PC-3 (cell line): ENCODE data around the gene SH3PXD2B. TPM values are rescaled to one million over a fixed set of nuclear protein-coding genes. Genes with fewer than 3 reads are reported as not detected.
"Not testable (repeated sequence)": the region's sequence is repeated elsewhere in the genome, so short reads cannot be mapped to it uniquely, and the experiment has no call there.

ENCODE experiments used
- ATAC-seq: fragments of 200-7000 bp; cut with Tn5 transposase; 2 replicates; pipeline ENCODE4 v1.9.1; 2020; ENCODE audit warnings: mild to moderate bottlenecking, moderate library complexity
- BruUV-seq: library from RNA; stranded (reverse); fragments of 400-500 nt; replicated peaks from 2 replicates; lab custom pipeline; 2021; lab: Mats Ljungman, UMichigan
- CTCF ChIA-PET: fragments of 300-600 bp; sonication (Branson Sonifier 250); formaldehyde crosslinking; loops from one replicate; lab custom pipeline; 2022; ENCODE audit warnings: antibody characterized with exemption; lab: Charles Lee
- POLR2A ChIA-PET: fragments of 300-600 bp; sonication (Branson Sonifier 250); formaldehyde crosslinking; loops from one replicate; lab custom pipeline; 2022; ENCODE audit warnings: antibody characterized with exemption; ENCODE audit not compliant: unreplicated experiment; lab: Charles Lee
- DNase-seq: peaks from one replicate; pipeline ENCODE4 v3.0.0-alpha.2; 2015
- H2AFZ ChIP-seq: fragments of 300-600 bp; sonication (generic); 2 replicates; pipeline ENCODE4 v1.6.0; 2016; ENCODE audit warnings: antibody characterized with exemption, low read length
- H3F3A ChIP-seq: fragments of 300-600 bp; sonication (generic); one replicate; pipeline ENCODE4 v1.6.0; 2017; ENCODE audit warnings: antibody characterized with exemption, low read length, control low read depth, mild to moderate bottlenecking; ENCODE audit not compliant: unreplicated experiment
- H3K27ac ChIP-seq: fragments of 300-600 bp; sonication (generic); 2 replicates; pipeline ENCODE4 v1.5.1; 2016; ENCODE audit warnings: mild to moderate bottlenecking, low read length
- H3K27me3 ChIP-seq: fragments of 300-600 bp; sonication (generic); 2 replicates; pipeline ENCODE4 v1.6.1; 2016; ENCODE audit warnings: low read length, mixed read lengths
- H3K36me3 ChIP-seq: fragments of 300-600 bp; sonication (generic); 2 replicates; pipeline ENCODE4 v1.6.1; 2016; ENCODE audit warnings: low read depth, mixed run types, low read length, mixed read lengths
- H3K4me1 ChIP-seq: fragments of 300-600 bp; sonication (generic); 2 replicates; pipeline ENCODE4 v1.5.1; 2016; ENCODE audit warnings: low read length; ENCODE audit not compliant: insufficient read depth
- H3K4me2 ChIP-seq: fragments of 300-600 bp; sonication (generic); 2 replicates; pipeline ENCODE4 v1.6.0; 2016; ENCODE audit warnings: low read length
- H3K4me3 ChIP-seq: fragments of 300-600 bp; sonication (generic); 2 replicates; pipeline ENCODE4 v1.5.1; 2016; ENCODE audit warnings: mild to moderate bottlenecking, low read length, mixed read lengths
- H3K79me2 ChIP-seq: fragments of 300-600 bp; sonication (generic); 2 replicates; pipeline ENCODE4 v1.6.1; 2017; ENCODE audit warnings: low read length, mixed read lengths
- H3K9ac ChIP-seq: fragments of 300-600 bp; sonication (generic); 2 replicates; pipeline ENCODE4 v1.6.0; 2016; ENCODE audit warnings: mild to moderate bottlenecking, low read length
- H3K9me2 ChIP-seq: fragments of 300-600 bp; sonication (generic); replicated peaks from 2 replicates; pipeline ENCODE4 v1.6.1; 2016; ENCODE audit warnings: mixed run types, low read length, mixed read lengths
- H3K9me3 ChIP-seq: fragments of 300-600 bp; sonication (generic); 2 replicates; pipeline ENCODE4 v1.6.1; 2016; ENCODE audit warnings: low read length, mixed read lengths
- H4K20me1 ChIP-seq: fragments of 300-600 bp; sonication (generic); 2 replicates; pipeline ENCODE4 v1.6.1; 2016; ENCODE audit warnings: low read length, mixed read lengths
- CTCF ChIP-seq: fragments of 300-600 bp; sonication (generic); conservative IDR thresholded peaks from 2 replicates; pipeline ENCODE4 v1.5.1; 2017; ENCODE audit warnings: antibody characterized with exemption, low read depth, mild to moderate bottlenecking, low read length
- EZH2 ChIP-seq: fragments of 300-600 bp; sonication (generic); IDR thresholded peaks from one replicate; pipeline ENCODE4 v1.6.1; 2017; ENCODE audit warnings: antibody characterized with exemption, mild to moderate bottlenecking, low read length; ENCODE audit not compliant: unreplicated experiment
- EZH2phosphoT487 ChIP-seq: fragments of 300-600 bp; sonication (generic); IDR thresholded peaks from 2 replicates; pipeline ENCODE4 v1.6.1; 2018; ENCODE audit warnings: mild to moderate bottlenecking, antibody characterized with exemption, low read length, borderline replicate concordance
- intact Hi-C: fragments of 100-400 bp; cut with micrococcal nuclease; formaldehyde crosslinking; loops from 2 replicates; pipeline ENCODE4 v1.9.0; 2023
- total RNA-seq: library from RNA; depleted of rRNA; stranded (reverse); fragments of >200 nt; gene quantifications from 2 replicates; pipeline ENCODE4 v1.2.3, GENCODE V29; 2014

The SH3PXD2B gene
- total RNA-seq, 1 experiment from 2014 or later, result 9.8 TPM

- peaks cover 10% of the 10 kb centered on the region for H3K4me1 ChIP-seq
Observed at GRCh38 chr5:172399826-172400225, 54.5 kb downstream of the SH3PXD2B start.

GRCh38 chr5:172399336-172399735, 55.0 kb downstream of the SH3PXD2B start:
- Histone ChIP-seq H3K79me2 (no peaks in the 10 kb centered on the region), H3K36me3 (no peaks in the 10 kb centered on the region), H3K9me2 (no peaks in the 10 kb centered on the region), H3K4me1 (peaks cover 10% of the 10 kb centered on the region), H3K9me3 (no peaks in the 10 kb centered on the region), H3K9ac (no peak overlapping the region), H3K4me3 (no peak overlapping the region), H3F3A (no peaks in the 10 kb centered on the region), H4K20me1 (no peaks in the 10 kb centered on the region), H3K27ac (no peak overlapping the region), H2AFZ (no peak overlapping the region), H3K4me2 (0 out of 2 replicates have a peak overlapping the region, but pooled peaks have one; percentile 52), H3K27me3 (no peaks in the 10 kb centered on the region)
- ChIA-PET CTCF (no interaction called here), POLR2A (no interaction called here)
- intact Hi-C loops, result no loop called here
- no TSS peak for BruUV-seq
- ATAC-seq (no peak), DNase-seq (no peak)
- no peak for TF ChIP-seq EZH2phosphoT487
- no peak for TF ChIP-seq EZH2
- no peak for TF ChIP-seq CTCF

More at GRCh38 chr5:172399826-172400225, 54.5 kb downstream of the SH3PXD2B start:
- peak overlapping the region; percentile 52 for H3K4me2 ChIP-seq
- no peaks in the 10 kb centered on the region for H3K9me3 ChIP-seq
- H3K79me2 ChIP-seq, result no peaks in the 10 kb centered on the region
- intact Hi-C loops, result no loop called here
- no peaks in the 10 kb centered on the region for H4K20me1 ChIP-seq
- no peaks in the 10 kb centered on the region for H3K9me2 ChIP-seq
- no peak for DNase-seq
- H3K36me3 ChIP-seq, result no peaks in the 10 kb centered on the region
- peak overlapping the region; percentile 48 for H3K27ac ChIP-seq
- H3K4me3 ChIP-seq, result no peak overlapping the region
- CTCF ChIA-PET, result no interaction called here
- no peak for TF ChIP-seq EZH2phosphoT487
- POLR2A ChIA-PET, result no interaction called here
- no peaks in the 10 kb centered on the region for H3K27me3 ChIP-seq
- BruUV-seq, result no TSS peak
- ATAC-seq, result no peak
- H3K9ac ChIP-seq, result no peak overlapping the region
- no peaks in the 10 kb centered on the region for H3F3A ChIP-seq
- no peak overlapping the region for H2AFZ ChIP-seq

GRCh38 chr5:172398645-172399044, 55.7 kb downstream of the SH3PXD2B start:
- H3K9ac ChIP-seq, H3K9me3 ChIP-seq, H3K9me2 ChIP-seq, POLR2A ChIA-PET, H4K20me1 ChIP-seq, H3K4me2 ChIP-seq, BruUV-seq, H3K79me2 ChIP-seq, intact Hi-C loops, H3K36me3 ChIP-seq, ATAC-seq, H3F3A ChIP-seq, H3K27me3 ChIP-seq, H3K4me3 ChIP-seq, H3K27ac ChIP-seq, DNase-seq, H2AFZ ChIP-seq, CTCF ChIA-PET: not testable (repeated sequence)
- H3K4me1 ChIP-seq, result peaks cover 10% of the 10 kb centered on the region

- H3K27ac ChIP-seq, BruUV-seq, H3K9ac ChIP-seq, DNase-seq, H3K36me3 ChIP-seq, H2AFZ ChIP-seq, intact Hi-C loops, H3K79me2 ChIP-seq, H3K4me2 ChIP-seq, H3F3A ChIP-seq, ATAC-seq, H3K27me3 ChIP-seq, H3K9me3 ChIP-seq, CTCF ChIA-PET, POLR2A ChIA-PET, H3K9me2 ChIP-seq, H4K20me1 ChIP-seq, H3K4me3 ChIP-seq: not testable (repeated sequence)
- peaks cover 10% of the 10 kb centered on the region for H3K4me1 ChIP-seq
Observed at GRCh38 chr5:172396994-172397393, 57.3 kb downstream of the SH3PXD2B start.
